RPMI8226 (cell line): ENCODE data around the gene ZNF609.
A peak's percentile ranks its signal among the peaks of the same experiment; 100 is the strongest.

ENCODE experiments used
- DNase-seq: peaks from one replicate; pipeline ENCODE4 v3.0.0-alpha.2; 2015

The ZNF609 gene

DNA sequence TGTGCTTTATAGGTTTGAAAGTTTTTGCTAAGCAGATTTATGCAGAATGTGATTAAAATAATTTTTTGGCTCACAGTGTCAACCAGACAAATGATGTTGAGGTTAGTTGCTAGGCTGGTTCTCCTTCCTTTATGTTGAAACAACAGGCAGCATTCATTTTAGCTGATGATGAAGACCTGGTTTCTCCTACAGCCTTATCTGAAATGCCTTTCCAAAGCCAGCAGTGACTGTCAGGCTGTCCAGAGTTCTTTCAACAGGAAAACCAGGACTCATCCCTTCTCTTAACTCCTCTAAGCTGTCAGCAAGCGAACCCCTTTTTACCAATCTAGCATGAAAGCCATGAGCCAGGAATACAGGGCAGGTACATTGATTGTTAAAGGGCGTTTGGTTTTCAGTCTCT lies 84.1 kb downstream of the ZNF609 start:
- DNase-seq: no peak

DNA sequence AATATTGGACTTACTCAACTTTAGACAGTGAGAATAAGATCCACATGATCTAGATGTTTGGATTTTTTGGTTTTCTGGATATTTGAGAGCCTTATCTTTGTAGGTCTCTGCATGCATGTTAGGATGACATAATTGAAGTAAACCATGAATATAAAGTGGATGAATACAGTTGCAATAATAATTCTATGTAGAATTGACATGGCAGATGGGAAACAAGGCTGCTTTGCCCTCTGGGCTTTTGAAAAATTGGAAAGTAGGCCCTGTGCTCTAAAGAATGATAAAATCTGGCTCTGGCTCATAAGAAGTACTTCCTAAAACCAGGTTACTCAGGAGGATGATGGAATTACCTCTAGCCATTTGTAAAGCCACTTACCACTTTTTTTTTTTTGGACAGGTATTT lies 86.9 kb downstream of the ZNF609 start:
- no peak for DNase-seq

DNA sequence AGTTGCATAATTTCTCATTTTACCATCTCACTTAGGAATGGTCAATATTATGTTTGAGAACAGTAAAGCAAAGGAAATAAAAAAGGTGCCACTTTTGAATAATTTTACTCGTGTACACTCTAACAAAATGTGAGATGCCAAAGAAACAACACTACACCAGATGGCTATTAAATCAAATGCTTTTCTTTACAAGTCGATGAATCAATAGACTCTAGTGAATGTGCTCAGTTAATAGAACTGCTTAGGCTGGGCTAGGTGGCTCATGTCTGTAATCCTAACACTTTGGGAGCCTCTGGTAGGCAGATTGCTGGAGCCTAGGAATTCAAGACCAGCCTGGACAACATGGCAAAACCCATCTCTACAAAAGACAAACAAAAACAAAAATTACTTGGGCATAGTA lies 87.9 kb downstream of the ZNF609 start:
- DNase-seq: no peak

DNA sequence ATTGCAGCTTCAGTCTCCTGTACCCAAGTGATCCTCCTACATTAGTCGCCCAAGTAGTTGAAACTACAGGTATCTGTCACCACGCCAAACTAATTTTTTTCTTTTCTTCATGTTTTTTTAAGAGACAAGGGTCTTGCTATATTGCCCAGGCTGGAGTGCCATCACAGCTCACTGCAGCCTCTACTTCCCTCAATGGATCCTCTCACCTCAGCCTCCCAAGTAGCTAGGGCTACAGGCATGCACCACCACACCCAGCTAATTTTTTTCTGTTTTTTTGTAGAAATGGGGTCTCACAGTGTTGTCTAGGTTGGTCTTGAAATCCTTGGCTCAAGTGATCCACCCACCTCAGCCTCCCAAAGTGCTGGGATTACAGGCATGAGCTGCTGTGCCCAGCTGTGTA lies 89.5 kb downstream of the ZNF609 start:
- DNase-seq: no peak

DNA sequence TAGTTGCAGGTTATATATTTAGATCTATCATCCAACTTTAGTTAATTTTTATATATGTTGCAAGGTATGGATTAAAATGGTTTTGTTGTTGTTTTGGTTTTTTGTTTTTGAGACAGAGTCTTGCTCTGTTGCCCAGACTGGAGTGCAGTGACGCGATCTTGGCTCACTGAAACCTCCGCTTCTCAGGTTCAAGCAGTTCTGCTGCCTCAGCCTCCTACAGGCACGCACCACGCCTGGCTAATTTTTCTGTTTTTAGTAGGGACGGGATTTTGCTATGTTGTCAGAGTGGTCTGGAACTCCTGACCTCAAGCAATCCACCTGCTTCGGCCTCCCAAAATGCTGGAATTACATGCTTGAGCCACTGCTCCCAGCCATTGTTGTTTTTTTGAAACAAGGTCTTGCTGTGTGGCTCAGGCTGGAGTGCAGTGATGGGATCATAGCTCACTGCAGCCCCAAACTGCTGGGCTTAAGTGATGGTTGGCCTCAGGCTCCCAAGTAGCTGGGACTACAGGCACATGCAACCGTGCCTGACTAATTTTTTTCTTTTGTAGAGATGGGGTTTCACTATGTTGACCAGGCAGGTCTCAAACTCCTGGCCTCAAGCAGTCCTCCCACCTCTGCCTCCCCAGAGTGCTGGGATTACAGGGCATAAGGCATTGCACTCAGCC lies 92.0 kb downstream of the ZNF609 start:
- DNase-seq: no peak

DNA sequence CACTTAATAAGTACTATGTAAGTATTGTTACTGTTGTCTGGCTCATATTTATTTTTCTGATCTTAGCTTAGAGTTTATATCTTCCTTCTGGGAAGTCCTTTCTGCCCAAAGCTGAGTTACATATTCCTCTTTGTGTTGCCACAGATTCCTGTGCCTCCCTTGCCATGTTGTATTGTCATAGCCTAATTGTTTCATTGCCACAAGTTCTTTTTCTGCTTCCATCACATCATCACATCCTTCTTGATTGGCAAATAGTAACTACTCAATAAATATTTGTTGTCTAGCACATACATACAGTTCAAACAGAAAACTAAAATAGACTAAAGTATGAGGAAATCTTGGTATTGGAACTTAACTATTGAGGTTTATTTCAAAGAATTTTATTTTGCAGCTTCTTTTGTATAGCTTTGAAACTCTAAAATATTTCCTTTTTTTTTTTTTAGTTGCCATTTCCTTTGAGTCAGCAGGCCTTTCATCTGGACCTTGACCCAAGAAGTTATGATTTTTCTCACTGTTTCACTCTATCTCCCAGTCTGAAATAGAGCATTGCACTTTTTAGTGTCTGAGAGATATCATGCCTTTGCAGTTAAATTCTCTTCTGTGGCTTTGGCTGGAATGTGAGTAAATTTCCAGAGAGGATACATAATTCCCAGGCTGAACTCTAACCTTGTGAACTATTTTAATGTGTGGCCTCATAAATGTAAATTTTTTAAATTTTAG lies 98.2 kb downstream of the ZNF609 start:
- no peak for DNase-seq

DNA sequence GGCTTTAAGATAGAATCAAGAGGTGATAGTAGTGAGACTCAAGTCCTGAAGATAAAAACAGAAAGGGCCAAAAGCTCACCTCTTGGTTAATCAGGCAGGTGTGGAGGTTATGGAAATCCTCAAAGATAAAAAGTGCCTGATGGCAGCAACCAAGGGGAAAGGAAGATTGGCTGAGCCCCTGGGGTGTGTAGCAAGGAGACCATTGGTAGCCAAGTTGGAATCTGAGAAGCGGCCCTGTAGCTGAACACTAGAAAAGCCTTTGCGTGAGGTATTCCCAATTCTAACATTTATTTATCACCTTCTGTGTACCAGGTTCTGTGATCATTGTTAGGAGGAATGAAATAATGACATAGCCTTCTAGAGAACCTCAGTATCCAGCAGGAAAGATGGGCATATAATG lies 98.9 kb downstream of the ZNF609 start:
- DNase-seq: no peak

DNA sequence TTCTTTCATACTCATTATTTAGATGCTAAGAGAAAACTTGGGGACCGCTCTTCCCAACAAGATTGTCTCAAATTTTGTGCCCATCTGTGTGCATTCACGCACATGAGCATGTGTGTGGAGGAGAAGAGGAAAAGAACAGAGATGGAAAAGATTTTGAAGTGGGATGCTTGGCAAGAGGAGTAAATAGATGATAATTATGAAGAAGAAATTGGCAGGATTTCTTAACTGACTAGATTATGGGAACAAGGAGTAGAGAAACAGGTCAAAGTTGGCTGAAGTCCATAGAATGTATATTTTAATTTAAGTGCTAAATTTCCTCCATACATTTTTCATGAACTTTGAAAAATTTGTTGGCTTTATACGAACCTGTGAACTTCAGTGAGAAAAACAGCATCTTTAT lies 100.1 kb downstream of the ZNF609 start:
- no peak for DNase-seq

DNA sequence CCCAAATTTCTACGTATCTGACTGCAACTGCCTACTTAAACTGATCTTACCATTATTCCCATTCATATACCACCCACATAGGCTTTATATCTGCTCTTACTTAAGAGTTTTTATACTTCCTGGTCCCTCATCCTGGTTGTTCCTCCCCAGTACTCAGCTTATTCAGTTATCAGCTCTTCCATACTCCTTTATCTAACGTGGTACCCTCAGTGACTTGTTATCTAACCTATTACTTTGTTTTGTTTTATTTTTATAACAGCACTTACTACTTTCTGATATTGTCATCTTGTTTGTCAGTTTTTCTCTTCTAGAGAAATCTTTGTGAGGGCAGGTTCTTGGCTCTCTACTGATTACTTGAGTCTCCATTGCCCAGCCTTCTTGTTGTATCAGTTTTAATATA lies 100.6 kb downstream of the ZNF609 start:
- no peak for DNase-seq

DNA sequence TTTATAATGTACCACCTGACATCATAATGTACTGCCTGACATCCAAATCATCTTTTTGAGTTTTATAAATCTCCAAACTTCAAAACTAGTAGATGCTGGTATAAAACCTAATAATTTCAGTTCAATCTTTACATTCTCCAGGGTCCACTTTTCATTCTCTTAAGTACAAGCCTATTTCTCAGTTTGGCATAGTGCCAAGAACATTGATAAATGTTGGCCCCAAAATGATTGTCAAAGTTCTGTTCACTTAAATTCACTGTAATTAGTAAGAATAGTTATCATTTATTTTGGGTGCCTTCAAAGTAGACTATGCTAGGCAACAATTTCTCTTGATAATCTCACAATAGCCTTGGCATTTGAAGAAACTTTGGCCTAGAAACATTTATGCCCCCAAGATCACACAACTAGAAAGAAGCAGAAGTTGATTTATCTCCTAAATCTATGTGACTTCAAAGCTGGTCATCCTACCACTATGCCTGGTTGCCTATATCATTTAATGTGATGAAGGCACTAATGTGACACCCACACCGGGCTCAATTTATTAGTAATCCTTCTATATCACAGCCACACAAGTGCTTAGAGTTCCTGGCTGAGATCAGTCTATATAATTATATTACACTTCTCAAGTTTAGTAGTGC lies 101.7 kb downstream of the ZNF609 start:
- DNase-seq: no peak

DNA sequence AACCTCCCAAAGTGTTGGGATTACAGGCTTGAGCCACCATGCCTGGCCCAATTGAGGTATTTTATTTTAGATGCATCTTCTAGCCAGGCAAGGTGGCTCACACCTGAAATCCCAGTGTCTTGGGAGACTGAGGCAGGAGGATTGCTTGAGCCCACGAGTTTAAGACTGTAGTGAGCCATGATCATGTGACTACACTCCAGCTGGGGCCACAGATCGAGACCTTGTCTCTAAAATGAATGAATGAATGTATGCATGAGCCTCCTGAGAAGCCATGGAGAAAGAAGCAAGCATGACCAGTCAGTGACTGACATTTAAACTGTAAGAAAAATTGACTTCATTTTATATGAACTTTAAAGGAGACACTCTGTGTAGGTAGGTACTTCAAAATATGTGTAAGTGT lies 105.7 kb downstream of the ZNF609 start:
- DNase-seq: no peak

DNA sequence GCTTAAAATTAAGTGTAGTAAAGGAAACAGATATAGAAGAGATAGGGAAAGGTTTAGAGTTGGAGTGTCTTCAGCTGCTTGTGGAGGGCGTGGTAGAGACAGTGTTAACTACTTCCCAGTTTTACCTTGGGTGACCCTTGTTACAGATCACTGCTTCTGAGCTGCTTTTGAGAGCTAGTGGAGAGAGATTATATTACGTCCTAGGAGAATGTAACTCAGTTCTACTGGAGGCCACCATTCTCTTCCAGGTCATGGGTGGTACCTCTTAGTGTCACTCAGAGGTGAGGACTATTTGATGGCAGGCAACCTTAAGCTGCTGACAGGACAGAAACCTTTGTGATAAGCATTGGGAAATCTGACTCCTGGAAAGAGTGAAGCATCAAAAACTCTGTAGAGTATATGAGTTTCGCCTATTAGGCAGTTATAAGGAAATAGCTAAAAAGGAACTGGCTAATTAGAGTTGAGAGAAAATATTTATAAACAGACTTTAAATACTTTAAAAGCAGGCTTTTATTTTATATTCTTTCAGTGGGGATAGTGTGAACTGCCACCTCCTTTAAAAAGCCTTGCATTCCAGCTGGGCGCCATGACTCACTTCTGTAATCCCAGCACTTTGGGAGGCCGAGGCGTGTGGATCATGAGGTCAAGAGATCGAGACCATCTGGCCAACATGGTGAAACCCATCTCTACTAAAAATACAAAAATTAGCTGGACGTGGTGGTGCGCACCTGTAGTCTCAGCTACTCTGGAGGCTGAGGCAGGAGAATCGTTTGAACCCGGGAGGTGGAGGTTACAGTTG lies 106.5 kb downstream of the ZNF609 start:
- DNase-seq: no peak

DNA sequence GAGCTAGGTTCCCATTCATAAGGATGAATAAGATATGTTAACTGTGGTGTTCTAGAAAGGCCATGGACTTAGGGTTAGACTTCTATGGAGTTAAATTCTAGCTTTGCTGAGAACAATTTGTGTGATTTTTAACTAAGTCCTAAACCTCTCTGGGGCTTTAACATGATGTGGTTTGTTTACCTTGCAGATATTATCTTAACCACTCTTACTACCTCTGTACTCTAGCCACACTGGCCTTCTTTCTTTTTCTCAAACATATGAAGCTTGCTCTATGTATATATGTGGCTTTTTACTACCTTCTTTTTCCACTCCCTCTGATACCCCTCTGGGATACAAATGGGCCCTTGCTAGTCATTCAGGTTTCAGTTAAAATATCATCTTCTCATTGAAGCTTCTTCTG lies 108.4 kb downstream of the ZNF609 start:
- no peak for DNase-seq

DNA sequence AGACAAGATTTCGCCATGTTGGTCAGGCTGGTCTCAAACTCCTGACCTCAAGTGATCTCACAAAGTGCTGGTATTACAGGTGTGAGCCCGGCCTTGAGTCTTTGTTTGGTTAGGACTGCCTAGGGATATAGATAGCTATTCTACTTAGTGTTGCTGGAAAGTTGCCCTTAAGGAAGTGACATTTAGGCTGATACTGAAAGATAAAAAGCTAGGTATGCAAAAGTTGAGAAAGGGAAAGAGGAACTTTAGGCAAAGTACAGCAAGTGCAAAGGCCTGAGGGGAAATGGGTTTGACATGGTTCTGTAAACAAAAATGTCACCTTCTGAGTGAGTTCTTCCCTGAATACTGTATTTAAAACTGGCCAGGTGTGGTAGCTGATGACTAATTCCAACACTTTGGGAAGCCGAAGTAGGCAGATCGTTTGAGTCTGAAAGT lies 111.5 kb downstream of the ZNF609 start:
- peak; percentile 96 for DNase-seq

DNA sequence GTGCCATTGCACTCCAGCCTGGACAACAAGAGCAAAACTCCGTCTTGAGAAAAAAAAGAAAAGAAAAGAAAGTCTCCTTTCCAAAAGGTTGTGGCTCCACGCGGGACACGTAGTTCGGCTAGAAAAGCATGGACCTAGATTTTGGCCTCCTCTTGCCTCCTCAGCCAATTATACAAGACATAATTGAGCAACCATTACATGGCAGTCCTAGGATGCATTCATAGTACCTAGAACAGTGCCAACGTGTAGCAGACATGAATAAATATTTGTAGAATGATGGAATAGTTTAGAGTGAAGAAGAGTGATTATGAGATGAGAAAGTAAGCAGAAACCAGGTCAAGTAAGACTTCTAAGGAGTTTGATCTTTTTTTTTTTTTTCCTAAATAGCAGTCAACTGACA lies 112.5 kb downstream of the ZNF609 start:
- no peak for DNase-seq

DNA sequence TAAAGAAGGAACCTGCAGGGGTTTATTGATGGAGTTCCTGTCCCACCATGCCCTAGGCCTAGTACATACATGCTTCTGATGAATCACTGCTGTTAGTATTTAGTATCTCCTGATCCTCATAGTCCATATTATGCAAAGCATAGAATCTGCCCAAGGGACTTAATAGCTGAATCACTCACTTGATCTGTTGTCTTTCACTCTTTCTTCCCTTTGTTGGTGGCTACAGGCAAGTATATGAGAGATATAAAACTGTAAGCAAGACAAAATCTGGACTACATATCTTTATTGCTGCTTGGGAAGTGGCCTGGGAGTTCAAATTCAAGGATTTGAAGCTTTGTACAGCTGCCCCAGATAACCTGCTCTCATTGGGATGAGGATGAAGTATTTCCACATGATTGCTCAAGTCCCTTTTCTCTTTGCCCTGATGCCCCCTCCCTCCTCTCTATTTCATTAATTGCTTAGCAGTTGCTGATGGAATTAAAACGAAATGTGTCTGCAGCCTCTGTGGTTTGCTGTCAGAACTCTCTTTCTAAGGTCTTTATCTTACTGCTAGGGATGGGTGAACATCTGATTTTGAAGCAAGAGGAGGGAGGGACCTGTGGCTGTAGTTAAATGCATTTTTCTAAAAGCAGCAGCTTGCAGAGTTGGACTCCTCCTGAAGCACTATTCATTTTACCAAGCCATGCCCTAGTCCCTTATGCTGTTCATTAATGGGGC lies 114.1 kb downstream of the ZNF609 start:
- no peak for DNase-seq

DNA sequence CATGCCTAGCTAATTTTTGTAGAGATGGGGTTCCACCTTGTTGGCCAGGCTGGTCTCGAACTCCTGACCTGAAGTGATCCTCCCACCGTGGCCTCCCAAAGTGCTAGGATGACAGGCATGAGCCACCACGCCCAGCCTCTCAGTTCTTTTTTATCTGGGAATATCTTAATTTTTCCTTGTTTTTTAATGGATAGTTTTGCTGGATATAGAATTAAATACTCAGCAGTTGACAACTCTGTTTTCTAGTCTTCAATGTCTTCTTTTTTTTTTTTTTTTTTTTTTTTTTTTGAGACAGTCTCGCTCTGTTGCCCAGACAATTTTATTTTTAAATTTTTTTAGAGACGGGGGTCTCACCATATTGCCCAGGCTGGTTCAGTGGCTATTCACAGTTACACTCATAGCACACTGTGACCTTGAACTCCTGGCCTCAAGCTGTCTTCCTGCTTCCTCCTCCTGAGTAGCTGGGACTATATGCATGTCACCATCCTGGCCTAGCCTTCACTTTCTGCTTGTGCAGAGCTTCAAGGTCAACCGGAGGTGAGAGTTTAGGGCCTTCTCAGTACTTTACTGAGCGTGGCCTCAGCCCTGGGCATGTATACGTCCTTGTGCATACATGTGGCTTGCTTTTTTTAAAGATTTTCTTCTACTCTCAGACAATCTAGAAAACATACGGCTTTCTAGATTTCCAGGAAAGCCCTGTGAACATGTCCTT lies 120.5 kb downstream of the ZNF609 start:
- DNase-seq: no peak

DNA sequence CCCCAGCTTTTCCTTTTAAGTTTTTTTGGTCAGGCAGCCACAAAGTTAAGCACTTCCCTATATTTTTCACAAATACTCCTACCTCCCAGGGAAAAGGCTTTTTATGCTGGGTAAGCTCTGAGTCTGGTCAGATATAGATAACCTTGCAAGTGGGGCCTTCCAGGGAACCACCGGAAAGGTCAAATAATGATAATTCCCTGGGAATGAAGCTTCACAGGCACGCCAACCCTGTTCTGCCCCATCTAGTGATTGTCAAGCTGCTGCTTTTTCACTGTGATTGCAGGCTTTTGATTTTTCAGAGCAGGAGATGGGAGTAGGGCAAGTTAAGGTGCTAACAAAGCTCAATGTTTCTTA lies 121.0 kb downstream of the ZNF609 start:
- no peak for DNase-seq

DNA sequence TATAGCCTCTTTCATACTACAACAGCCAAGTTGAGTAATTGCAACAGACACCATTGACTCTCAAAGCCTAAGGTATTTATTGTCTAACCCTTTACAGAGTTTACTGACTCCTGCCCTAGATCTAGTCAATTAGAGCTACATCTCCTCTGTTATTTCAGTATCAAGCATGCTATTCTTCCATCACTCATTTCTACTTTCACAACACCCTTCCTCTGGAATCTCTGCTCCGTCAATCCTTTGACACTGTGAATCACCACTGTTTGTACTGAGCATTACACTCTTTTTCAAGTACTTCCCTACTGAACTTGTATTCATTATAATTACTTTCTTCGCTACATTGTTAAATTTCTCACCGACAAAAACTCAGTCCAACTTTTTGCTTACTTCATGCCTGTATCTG lies 121.8 kb downstream of the ZNF609 start:
- no peak for DNase-seq

DNA sequence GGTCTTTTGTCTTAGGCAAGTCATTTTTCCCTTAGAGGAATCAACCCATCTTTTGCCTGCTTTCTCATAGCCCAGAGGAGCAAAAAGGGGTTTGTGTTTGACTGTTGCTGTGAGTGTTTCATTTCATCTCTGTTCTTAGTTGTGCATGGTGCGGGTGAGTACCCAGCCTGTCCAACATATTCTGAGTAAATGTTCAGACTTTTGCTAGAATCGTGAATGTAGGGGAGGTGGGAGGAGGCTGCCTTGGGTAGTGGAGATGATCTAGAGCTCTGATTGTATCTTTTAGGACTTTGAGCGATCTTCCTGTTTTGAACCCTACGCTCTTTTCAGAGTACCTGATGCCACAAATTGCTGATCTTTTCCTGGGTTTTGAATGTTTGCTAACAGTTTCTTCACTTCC lies 123.1 kb downstream of the ZNF609 start:
- DNase-seq: no peak

DNA sequence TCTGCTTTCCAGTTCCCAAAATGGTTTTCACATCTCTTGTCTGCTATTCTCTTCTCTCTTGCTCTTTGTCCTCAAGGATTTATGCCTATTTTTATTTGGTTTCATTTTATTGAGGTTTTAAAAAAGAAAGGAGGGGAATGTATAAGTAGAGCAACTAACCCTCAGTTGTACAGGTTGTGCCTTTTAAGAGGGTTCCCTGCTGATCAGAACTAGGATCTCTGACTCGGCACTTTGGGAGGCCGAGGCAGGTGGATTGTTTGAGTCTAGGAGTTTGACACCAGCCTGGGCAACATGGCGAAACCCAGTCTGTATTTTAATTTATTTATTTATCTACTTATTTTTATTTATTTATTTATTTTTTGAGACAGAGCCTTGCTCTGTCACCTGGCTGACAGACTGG lies 123.6 kb downstream of the ZNF609 start:
- DNase-seq: no peak

DNA sequence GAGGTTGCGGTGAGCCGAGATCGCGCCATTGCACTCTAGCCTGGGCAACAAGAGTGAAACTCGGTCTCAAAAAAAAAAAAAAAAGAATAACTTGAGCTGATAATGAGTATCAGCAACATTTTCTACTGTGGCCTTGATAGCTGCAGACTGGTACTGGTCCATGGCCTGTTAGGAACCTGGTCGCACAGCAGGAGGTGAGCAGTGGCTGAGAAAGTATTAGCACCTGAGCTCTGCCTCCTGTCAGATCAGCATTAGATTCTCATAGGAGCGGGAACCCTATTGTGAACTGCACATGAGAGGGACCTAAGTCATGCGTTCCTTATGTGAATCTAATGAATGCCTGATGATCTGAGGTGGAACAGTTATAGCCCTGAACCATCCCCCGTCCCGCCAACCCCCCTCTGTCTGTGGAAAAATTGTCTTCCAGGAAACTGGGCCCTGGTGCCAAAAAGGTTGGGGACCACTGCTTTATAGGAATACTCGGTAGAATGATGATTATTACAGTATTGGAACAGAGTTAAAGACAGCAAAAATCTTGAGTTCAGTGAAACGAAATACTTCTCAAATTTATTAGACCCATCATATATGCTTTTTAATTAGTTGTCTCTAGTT lies 126.0 kb downstream of the ZNF609 start:
- DNase-seq: no peak
